Osteocyte (in vitro differentiated cells): ENCODE results near the gene SENP6. TPM values are rescaled to one million over a fixed set of nuclear protein-coding genes. Genes with fewer than 3 reads are reported as not detected.
"Not testable (repeated sequence)": the region's sequence is repeated elsewhere in the genome, so short reads cannot be mapped to it uniquely, and the experiment has no call there.

Experiments
- DNase-seq: peaks from one replicate; pipeline ENCODE4 v3.0.0; 2021; ENCODE audit warnings: mixed read lengths; ENCODE audit not compliant: unreplicated experiment; ENCODE audit errors: extremely low spot score
- H3K27ac Mint-ChIP-seq: one replicate; pipeline ENCODE4 v1.8.0; 2021; ENCODE audit warnings: mild to moderate bottlenecking, mixed read lengths; ENCODE audit not compliant: unreplicated experiment
- H3K27me3 Mint-ChIP-seq: one replicate; pipeline ENCODE4 v1.8.0; 2021; ENCODE audit warnings: mixed read lengths; ENCODE audit not compliant: unreplicated experiment
- H3K36me3 Mint-ChIP-seq: one replicate; pipeline ENCODE4 v1.8.0; 2021; ENCODE audit warnings: mixed read lengths; ENCODE audit not compliant: unreplicated experiment
- H3K4me1 Mint-ChIP-seq: one replicate; pipeline ENCODE4 v1.8.0; 2021; ENCODE audit warnings: mixed read lengths; ENCODE audit not compliant: unreplicated experiment
- H3K4me3 Mint-ChIP-seq: one replicate; pipeline ENCODE4 v1.8.0; 2021; ENCODE audit warnings: mild to moderate bottlenecking, moderate library complexity, mixed read lengths; ENCODE audit not compliant: unreplicated experiment
- H3K9me3 Mint-ChIP-seq: one replicate; pipeline ENCODE4 v1.8.0; 2021; ENCODE audit warnings: mixed read lengths; ENCODE audit not compliant: unreplicated experiment
- CTCF ChIP-seq: fragments of 200-600 bp; sonication (generic); IDR thresholded peaks from 2 replicates; pipeline ENCODE4 v1.5.0; 2021; ENCODE audit warnings: antibody characterized with exemption, mild to moderate bottlenecking, moderate library complexity
- total RNA-seq: library from RNA; stranded (reverse); gene quantifications from 2 replicates; pipeline ENCODE4 v1.2.1, GENCODE V29; 2021

SENP6 gene
- total RNA-seq, 1 donor from 2014 or later = 101 TPM

DNA sequence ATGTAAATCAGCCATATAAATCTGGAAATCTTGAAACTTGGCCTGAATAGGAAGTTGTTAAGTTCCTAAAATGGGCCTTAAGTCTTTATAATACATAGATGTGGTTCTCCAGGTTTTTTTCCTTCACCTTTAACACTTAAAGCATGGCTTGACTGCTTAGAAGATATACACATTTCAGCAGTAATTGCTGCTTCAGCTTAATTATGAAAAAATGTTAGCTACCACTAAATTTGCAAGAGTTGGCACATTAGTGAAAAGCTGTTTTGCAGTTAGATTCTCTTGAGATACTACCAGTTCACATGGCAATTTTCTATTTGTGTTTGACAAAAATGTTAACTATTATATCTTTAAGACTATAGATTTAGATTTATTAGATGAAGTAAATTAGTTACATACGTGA, 74.7 kb downstream of the SENP6 start:
- peaks cover 54% of the 10 kb centered on the region for H3K36me3 Mint-ChIP-seq
- no peak for TF ChIP-seq CTCF
- H3K27me3 Mint-ChIP-seq = no peaks in the 10 kb centered on the region
- DNase-seq = no peak
- no peak overlapping the region for H3K27ac Mint-ChIP-seq
- H3K9me3 Mint-ChIP-seq = no peaks in the 10 kb centered on the region
- no peak overlapping the region for H3K4me3 Mint-ChIP-seq
- H3K4me1 Mint-ChIP-seq = no peaks in the 10 kb centered on the region

DNA sequence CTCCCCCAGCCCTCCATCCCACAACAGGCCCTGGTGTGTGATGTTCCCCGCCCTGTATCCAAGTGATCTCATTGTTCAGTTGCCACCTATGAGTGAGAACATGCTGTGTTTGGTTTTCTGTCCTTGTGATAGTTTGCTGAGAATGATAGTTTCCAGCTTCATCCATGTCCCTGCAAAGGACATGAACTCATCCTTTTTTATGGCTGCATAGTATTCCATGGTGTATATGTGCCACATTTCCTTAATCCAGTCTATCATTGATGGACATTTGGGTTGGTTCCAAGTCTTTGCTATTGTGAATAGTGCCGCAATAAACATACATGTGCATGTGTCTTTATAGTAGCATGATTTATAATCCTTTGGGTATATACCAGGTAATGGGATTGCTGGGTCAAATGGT, 80.9 kb downstream of the SENP6 start:
- H3K4me3 Mint-ChIP-seq, H3K4me1 Mint-ChIP-seq: not testable (repeated sequence)

GRCh38 chr6:75683005-75683404, 81.3 kb downstream of the SENP6 start:
- H3K27me3 Mint-ChIP-seq, DNase-seq, H3K9me3 Mint-ChIP-seq, H3K4me3 Mint-ChIP-seq, H3K4me1 Mint-ChIP-seq, H3K27ac Mint-ChIP-seq: not testable (repeated sequence)
- H3K36me3 Mint-ChIP-seq = peaks cover 89% of the 10 kb centered on the region

More for the DNA sequence above, 80.9 kb downstream of the SENP6 start:
- peaks cover 88% of the 10 kb centered on the region for H3K36me3 Mint-ChIP-seq
- not testable (repeated sequence) for H3K27me3 Mint-ChIP-seq, DNase-seq, H3K9me3 Mint-ChIP-seq, H3K27ac Mint-ChIP-seq

GRCh38 chr6:75687535-75687934, 85.9 kb downstream of the SENP6 start:
- DNase-seq, H3K27ac Mint-ChIP-seq, H3K9me3 Mint-ChIP-seq, H3K27me3 Mint-ChIP-seq, H3K4me1 Mint-ChIP-seq, H3K4me3 Mint-ChIP-seq: not testable (repeated sequence)
- peak; percentile 13 for TF ChIP-seq CTCF
- H3K36me3 Mint-ChIP-seq = peaks cover 61% of the 10 kb centered on the region

- peaks cover 57% of the 10 kb centered on the region for H3K36me3 Mint-ChIP-seq
- H3K4me3 Mint-ChIP-seq, H3K27me3 Mint-ChIP-seq, H3K27ac Mint-ChIP-seq, DNase-seq, H3K4me1 Mint-ChIP-seq, H3K9me3 Mint-ChIP-seq: not testable (repeated sequence)
These were observed 86.3 kb downstream of the SENP6 start for GRCh38 chr6:75687937-75688336.

DNA sequence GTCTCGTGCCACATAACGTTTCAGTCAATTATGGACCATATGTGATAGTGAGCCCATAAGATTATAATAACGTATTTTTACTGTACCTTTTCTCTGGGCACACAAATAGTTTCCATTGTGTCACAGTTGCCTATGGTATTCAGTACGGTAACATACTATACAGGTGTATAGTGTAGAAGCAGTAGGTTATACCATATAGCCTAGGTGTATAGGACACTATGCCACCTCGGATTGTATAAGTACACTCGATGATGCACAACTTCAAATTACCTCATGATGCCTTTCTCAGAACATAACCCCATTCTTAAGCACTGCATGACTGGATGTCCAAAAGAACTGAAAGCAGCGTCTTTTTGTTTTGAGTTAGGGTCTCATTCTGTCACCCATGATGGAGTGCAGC, 87.9 kb downstream of the SENP6 start:
- no peak overlapping the region for H3K27ac Mint-ChIP-seq
- H3K27me3 Mint-ChIP-seq = no peaks in the 10 kb centered on the region
- H3K4me1 Mint-ChIP-seq = peaks cover 12% of the 10 kb centered on the region
- H3K9me3 Mint-ChIP-seq = no peaks in the 10 kb centered on the region
- no peak overlapping the region for H3K4me3 Mint-ChIP-seq
- TF ChIP-seq CTCF = no peak
- H3K36me3 Mint-ChIP-seq = peaks cover 49% of the 10 kb centered on the region
- DNase-seq = no peak

GRCh38 chr6:75691012-75691411, 89.3 kb downstream of the SENP6 start:
- Mint-ChIP-seq H3K4me1 (peaks cover 12% of the 10 kb centered on the region), H3K36me3 (peaks cover 43% of the 10 kb centered on the region), H3K4me3 (no peak overlapping the region), H3K27me3 (no peaks in the 10 kb centered on the region), H3K9me3 (no peaks in the 10 kb centered on the region), H3K27ac (no peak overlapping the region)
- DNase-seq = no peak
- no peak for TF ChIP-seq CTCF
